ENCODE measurements around the gene PDE4D. TPM values are rescaled to one million over a fixed set of nuclear protein-coding genes. Genes with fewer than 3 reads are reported as not detected.
A peak's percentile ranks its signal among the peaks of the same experiment; 100 is the strongest.
"Not testable (repeated sequence)": the region's sequence is repeated elsewhere in the genome, so short reads cannot be mapped to it uniquely, and the experiment has no call there.

The PDE4D gene
- total RNA-seq, 1 donor from 2014 or later = 44.8 TPM

GRCh38 chr5:59597690-59598546 lies 295.6 kb downstream of the PDE4D start:
- H3K27ac ChIP-seq = peak overlapping the region in 1 of 2 donors; percentile 6
- H3K9me3 ChIP-seq = no peaks in the 10 kb centered on the region
- intact Hi-C loops (cut with DNase I) = no loop called here
- H3K4me1 ChIP-seq = peaks cover 0 to 3% of the 10 kb centered on the region in 2 donors
- peak overlapping the region; percentile 14 to 50 for H3K4me3 ChIP-seq
- H3K36me3 ChIP-seq = no peaks in the 10 kb centered on the region
- TF ChIP-seq CTCF (IDR thresholded peaks at IDR 0.05) = no peak
- no peaks in the 10 kb centered on the region for H3K27me3 ChIP-seq
- no peak for DNase-seq (ENCODE audit: low spot score in 2 of 2)

GRCh38 chr5:59596586-59597350 lies 296.8 kb downstream of the PDE4D start:
- no peak for DNase-seq (ENCODE audit: low spot score in 2 of 2)
- intact Hi-C loops (cut with DNase I) = no loop called here
- TF ChIP-seq CTCF (IDR thresholded peaks at IDR 0.05) = no peak

GRCh38 chr5:59594118-59594517 lies 299.4 kb downstream of the PDE4D start:
- H3K4me3 ChIP-seq; H3K4me1 ChIP-seq; DNase-seq (ENCODE audit: low spot score in 2 of 2); H3K27ac ChIP-seq; H3K27me3 ChIP-seq; intact Hi-C loops (cut with DNase I); H3K9me3 ChIP-seq; H3K36me3 ChIP-seq: not testable (repeated sequence)

More at GRCh38 chr5:59596586-59597350, 296.8 kb downstream of the PDE4D start:
- H3K4me1 ChIP-seq = peaks cover 0 to 3% of the 10 kb centered on the region in 2 donors
- H3K27me3 ChIP-seq = no peaks in the 10 kb centered on the region
- no peak overlapping the region for H3K27ac ChIP-seq
- no peak overlapping the region for H3K4me3 ChIP-seq
- H3K36me3 ChIP-seq = no peaks in the 10 kb centered on the region
- H3K9me3 ChIP-seq = no peaks in the 10 kb centered on the region

- H3K27ac ChIP-seq = no peak overlapping the region
- H3K4me3 ChIP-seq = no peak overlapping the region
- H3K27me3 ChIP-seq = no peaks in the 10 kb centered on the region
- H3K4me1 ChIP-seq = peaks cover 0 to 3% of the 10 kb centered on the region in 2 donors
- no peak for DNase-seq (ENCODE audit: low spot score in 2 of 2)
- no peaks in the 10 kb centered on the region for H3K36me3 ChIP-seq
- intact Hi-C loops (cut with DNase I) = no loop called here
- no peak for TF ChIP-seq CTCF (IDR thresholded peaks at IDR 0.05)
- H3K9me3 ChIP-seq = no peaks in the 10 kb centered on the region
Measured at GRCh38 chr5:59593439-59594007, 300.0 kb downstream of the PDE4D start.

- Histone ChIP-seq H3K4me1 (peaks cover 0 to 6% of the 10 kb centered on the region in 2 donors), H3K27me3 (no peaks in the 10 kb centered on the region), H3K36me3 (no peaks in the 10 kb centered on the region), H3K9me3 (no peaks in the 10 kb centered on the region), H3K4me3 (no peak overlapping the region), H3K27ac (no peak overlapping the region)
- no peak for TF ChIP-seq CTCF (IDR thresholded peaks at IDR 0.05)
- intact Hi-C loops (cut with DNase I) = no loop called here
- no peak for DNase-seq (ENCODE audit: low spot score in 2 of 2)
Measured at GRCh38 chr5:59592101-59592500, 301.4 kb downstream of the PDE4D start.

GRCh38 chr5:59591162-59591561 lies 302.4 kb downstream of the PDE4D start:
- intact Hi-C loops (cut with DNase I) = no loop called here
- no peak for TF ChIP-seq CTCF (IDR thresholded peaks at IDR 0.05)
- no peaks in the 10 kb centered on the region for H3K9me3 ChIP-seq
- no peak overlapping the region for H3K4me3 ChIP-seq
- no peaks in the 10 kb centered on the region for H3K27me3 ChIP-seq
- H3K27ac ChIP-seq = no peak overlapping the region
- H3K4me1 ChIP-seq = peaks cover 0 to 3% of the 10 kb centered on the region in 2 donors
- no peak for DNase-seq (ENCODE audit: low spot score in 2 of 2)
- no peaks in the 10 kb centered on the region for H3K36me3 ChIP-seq
